HG03108 (cell line): ENCODE results near the gene SEH1L.
A peak's percentile ranks its signal among the peaks of the same experiment; 100 is the strongest.
"Not testable (repeated sequence)": the region's sequence is repeated elsewhere in the genome, so short reads cannot be mapped to it uniquely, and the experiment has no call there.

ENCODE experiments used
- ATAC-seq: cut with Tn5 transposase; IDR thresholded peaks from one replicate; pipeline ENCODE4 v1.9.1; 2021; ENCODE audit warnings: moderate library complexity; ENCODE audit not compliant: unreplicated experiment

The SEH1L gene, protein sequence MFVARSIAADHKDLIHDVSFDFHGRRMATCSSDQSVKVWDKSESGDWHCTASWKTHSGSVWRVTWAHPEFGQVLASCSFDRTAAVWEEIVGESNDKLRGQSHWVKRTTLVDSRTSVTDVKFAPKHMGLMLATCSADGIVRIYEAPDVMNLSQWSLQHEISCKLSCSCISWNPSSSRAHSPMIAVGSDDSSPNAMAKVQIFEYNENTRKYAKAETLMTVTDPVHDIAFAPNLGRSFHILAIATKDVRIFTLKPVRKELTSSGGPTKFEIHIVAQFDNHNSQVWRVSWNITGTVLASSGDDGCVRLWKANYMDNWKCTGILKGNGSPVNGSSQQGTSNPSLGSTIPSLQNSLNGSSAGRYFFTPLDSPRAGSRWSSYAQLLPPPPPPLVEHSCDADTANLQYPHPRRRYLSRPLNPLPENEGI

GRCh38 chr18:12947285-12948049 lies at the start of gene SEH1L:
Gene SEH1L, plus strand, starts transcription at chr18:12948011. Its CDS starts 111 bp downstream, at chr18:12948122.
- ATAC-seq = peak; percentile 70

- ATAC-seq = not testable (repeated sequence)
Observed at GRCh38 chr18:12901208-12901607, 46.6 kb upstream of the SEH1L start.

GRCh38 chr18:12904012-12904516 lies 43.7 kb upstream of the SEH1L start:
- no peak for ATAC-seq

- no peak for ATAC-seq
Observed at GRCh38 chr18:12906119-12906518, 41.7 kb upstream of the SEH1L start.

DNA sequence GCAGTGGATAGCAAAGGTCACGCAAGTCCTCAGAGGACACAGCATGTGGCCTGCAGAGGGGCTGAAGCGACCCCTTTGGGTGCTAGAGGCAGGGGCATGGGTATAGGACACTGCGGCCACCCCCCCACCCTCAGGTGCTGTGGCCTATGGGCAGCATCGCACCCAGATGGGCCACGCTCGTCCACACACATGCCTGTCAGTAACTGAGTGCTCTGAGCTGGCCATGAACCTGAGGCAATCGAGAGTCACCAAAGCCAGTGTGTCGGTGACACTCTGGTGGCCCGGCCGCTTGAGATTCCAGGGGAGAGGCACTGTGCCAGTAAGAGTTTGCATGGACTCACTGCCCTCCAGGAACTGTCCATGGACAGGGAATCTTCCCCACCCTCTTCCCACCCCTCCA lies 41.0 kb upstream of the SEH1L start:
- ATAC-seq = no peak

GRCh38 chr18:12907258-12907925 lies 40.4 kb upstream of the SEH1L start:
- no peak for ATAC-seq

DNA sequence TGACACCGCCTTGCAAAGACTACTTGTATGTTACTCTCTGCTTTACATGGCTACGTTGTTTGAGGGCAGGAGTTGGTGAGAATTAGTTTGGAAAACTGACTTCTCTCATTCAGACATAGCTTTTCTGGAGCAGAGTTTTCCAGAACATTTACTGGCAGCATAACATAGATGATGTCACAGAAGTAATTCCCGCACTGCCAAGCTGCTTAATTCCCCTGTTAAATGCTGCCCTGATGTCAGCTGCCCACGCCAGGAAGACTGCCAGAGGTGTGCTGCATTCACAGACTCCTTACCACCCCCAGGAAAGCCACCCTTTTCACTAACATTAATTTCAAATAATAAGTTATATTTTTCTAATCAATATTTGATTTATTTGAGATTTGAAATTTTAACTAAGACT lies 39.1 kb upstream of the SEH1L start:
- ATAC-seq = no peak

DNA sequence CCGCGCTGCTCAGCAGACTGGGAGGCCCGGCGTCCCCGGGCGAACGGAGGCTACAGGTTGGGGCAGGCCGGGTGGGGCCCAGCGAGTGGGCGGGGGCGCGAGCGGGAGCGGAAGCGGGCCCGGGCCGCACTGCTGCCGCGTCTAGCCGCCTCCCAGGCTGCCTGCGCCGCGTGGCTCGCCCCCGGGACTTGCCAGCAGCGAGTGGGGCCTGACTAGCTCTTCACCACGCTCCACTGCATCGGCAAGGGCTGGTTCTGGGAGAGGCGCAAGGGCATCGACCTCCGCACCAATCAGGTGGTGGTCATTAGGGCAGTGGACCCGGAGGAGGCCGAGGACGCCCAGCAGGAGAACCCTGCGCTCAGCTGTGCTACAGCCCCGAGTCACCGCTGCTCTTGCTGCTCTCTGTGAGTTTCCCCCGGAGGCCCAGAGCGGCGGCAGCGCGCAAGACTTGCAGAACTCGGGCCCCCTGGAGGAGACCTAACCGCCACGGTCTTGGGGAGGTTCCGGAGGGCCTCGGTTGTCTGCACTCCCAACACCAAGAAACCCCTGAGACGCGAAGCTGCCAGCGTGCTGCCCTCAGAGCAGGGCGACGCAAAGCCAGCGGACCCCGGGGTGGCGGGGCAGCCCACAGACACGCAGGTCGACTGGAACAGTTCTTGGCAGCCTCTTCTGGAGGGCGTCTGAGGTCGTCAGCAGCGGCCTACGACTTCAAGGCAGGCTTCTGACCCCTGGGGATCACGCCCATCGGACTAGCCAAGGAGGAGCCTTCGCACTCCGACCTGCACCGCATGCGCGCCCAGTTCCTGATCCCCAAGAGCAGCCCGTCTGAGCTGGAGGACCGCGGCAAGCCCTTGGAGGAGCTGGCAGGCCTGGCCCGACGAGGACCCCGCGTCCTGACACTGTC lies 36.5 kb upstream of the SEH1L start:
- no peak for ATAC-seq

DNA sequence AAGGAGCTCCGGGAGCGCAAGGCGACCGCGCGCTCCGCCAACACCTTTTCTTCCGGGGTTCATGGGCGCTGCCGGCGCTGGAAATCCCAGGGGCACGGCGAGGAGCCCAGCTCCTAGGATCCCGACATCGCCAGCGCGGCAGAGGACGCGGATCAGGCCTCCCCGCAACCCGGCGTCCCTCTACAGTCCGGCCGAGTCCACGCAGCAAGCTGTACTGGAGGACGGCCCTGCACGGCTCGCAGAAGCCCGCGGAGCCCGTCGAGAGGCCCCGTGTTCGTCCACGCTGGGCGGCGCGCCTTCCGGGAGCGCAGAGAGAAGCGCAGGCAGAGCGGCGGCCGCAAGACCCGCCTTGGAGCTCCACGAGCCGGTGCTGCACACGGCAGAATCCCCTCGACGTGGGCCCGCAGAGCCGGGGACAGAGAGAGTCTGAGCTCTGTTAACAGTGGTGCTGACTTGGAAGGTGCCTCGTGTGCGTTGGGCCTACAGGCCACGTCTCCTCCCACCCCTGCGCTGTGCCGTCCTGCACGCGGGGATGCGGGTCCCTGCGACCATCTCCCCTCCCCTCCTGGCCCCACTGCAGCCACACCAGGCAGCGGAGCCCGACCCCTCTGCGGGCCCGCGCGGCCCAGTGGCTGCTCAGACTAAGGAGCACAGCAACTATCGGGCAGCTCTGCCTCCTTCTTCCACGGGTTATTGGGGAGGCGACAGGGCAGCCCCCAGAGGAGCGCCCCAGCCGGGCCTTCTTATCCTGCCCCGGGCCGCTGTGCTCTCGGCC lies 35.7 kb upstream of the SEH1L start:
- ATAC-seq = no peak

- ATAC-seq = no peak
Observed at GRCh38 chr18:12921178-12921577, 26.6 kb upstream of the SEH1L start.

DNA sequence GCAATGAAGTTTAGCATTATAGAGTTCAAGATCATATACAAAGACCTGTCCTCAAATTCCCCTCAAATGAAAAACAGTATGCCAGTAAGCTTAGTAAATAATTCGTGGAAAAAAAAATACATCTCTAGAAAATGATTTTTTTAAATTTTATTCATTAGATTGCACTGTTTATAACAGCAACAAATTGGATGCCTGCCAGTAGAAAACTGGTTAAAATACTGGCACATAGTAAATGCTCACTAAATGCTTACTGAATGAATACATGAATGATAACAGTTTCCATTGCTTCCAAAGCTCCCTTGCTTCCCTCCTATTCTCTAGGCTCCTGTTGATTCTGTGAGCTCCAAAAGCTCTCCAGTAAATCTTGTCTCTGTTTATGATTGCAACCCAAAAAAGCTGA lies 25.5 kb upstream of the SEH1L start:
- no peak for ATAC-seq

GRCh38 chr18:12924616-12925015 lies 23.2 kb upstream of the SEH1L start:
- no peak for ATAC-seq

DNA sequence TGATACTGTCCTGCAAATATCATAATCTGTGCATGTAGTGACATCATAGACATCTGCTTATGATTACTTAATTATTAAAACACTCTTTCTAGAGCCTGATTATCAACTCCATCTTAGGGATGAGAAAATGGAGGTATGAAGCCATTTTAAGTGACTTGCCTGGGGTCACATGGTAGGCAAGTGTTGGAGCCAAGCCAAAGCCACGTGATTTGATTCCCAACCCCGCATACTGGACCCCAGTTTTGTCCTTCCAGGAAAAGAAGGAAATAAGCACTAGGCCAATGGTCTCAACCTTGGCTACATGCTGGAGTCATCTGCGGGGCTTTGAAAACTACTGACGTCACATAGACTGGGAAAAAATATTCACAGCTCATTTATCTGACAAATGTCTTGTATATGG lies 19.6 kb upstream of the SEH1L start:
- no peak for ATAC-seq

- ATAC-seq = no peak
Observed at GRCh38 chr18:12928641-12929040, 19.2 kb upstream of the SEH1L start.

DNA sequence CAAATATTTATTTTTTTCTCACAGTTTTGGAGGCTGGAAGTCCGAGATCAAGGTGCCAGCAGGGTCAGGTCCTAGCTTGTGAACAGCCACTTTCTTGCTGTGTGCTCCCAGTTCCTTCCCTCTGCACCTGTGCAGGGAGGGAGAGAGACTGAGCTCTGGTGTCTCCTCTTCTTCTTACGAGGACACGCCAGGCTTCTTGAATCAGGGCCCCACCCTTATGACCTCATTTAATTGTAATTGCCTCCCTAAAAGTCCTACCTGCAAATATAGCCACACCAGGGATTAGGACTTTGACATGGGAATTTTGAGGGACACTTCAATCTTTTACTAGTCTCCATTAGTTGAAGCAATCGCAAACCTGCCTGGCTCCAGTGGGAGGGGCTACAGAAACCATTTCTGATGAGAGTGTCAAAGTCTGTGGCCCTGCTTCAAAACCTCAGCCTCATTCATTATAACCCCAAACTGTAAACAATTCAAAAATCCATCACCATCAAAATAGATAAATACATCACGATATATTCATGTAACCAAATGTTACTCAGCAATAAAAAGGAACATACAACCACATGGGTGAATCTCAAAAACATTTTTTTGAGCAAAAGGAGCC lies 18.2 kb upstream of the SEH1L start:
- ATAC-seq = no peak

DNA sequence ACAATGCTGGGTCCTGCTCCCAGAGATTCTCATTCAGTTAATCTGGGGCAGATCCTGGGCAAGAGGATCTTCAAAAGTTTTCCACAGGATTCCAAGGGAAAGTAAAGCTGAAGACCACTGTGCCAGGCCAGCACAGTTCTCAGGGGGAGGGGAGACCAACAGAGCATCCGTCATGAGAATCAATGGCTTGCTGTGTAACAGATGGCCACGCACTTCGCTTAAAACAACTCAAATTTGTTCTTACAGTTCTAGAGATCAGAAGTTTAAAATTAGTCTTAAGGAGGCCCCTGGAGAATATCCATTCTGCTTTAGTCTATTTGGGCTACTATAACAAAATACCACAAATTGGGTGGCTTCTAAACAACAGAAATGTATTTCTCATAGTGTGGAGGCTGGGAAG lies 17.4 kb upstream of the SEH1L start:
- ATAC-seq = no peak

- no peak for ATAC-seq
Observed at GRCh38 chr18:12930908-12931307, 16.9 kb upstream of the SEH1L start.

DNA sequence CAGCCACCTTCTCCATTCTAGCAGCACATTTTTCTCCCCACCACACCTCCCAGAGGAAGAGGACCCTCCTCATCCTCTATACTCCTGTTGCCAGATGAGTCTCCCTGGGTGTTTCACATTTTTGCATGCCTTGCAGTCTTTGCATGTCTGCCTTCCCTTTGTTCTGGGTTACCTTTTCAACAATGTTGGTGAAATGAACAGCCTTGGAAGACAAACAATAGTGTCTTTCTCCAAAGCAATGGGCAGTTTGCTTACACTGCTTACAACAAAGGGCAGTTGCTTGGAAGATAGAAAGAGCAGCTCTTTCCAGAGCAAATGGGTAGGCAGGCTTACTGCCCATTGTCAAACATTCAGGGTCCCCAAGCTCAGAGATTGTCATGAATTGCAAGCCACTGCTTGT lies 14.5 kb upstream of the SEH1L start:
- ATAC-seq = no peak

DNA sequence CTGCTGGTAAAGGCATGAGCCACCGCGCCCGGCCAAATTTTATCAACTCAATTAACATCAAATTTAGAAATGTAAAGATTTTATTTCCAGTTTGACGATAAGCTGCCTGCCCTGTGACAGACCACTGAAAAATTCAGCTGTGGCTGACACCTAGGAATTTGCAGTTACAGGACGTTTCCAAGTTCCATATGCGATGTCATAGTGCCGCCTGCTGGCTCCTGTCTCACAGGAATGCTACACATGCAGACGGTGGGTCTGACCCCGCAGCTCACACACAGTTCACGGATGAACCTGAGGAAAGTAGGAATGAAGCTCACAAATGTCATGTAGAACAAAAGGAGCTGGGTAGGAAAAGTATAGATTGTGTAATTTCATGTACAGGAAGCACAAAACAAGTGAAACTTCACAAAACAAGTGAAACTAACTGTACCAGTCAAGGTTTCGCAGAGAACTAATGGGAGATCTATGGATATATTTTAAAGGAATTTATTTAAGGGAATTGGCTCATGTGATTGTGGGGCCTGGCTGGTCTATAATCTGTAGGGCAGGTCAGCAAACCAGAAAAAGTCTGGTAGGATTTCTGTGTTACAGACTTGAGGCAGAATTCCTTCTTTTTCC lies 13.2 kb upstream of the SEH1L start:
- no peak for ATAC-seq
